ENCODE results near the gene EBF3.

Gene EBF3

GRCh38 chr10:129869596-129870473 is 94.2 kb downstream of the EBF3 start:
- DNase-seq (ENCODE audit: low read depth), result no peak

DNA sequence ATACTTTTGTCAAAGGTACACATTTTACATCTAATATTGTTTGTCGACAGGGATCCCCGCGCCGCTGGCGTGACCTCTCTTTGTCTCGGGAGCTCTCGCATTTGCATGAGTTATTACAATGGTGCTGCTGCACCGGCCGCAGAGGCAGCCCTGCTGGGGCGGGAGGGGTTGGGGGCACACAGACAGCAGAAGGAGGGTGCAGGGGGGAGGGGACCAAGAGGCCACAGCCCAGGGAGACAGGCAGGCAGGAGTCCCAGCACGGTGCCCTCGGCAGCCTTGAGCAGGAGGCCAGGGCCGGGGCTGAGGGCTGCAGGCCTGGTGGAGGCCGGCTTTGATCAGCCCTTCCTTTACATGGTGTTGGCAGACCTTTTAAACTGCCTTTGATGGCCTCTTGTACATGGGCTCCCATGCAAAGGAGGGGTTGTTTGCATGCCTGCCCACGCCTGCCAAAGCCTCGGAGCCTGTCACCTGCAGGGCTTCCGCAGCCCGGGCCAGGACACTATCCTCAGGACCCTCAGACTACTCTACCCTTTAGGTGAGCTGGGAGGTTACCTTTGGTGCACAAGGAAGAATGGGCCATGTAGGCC is 95.5 kb downstream of the EBF3 start:
- no peak for DNase-seq (ENCODE audit: low read depth)

DNA sequence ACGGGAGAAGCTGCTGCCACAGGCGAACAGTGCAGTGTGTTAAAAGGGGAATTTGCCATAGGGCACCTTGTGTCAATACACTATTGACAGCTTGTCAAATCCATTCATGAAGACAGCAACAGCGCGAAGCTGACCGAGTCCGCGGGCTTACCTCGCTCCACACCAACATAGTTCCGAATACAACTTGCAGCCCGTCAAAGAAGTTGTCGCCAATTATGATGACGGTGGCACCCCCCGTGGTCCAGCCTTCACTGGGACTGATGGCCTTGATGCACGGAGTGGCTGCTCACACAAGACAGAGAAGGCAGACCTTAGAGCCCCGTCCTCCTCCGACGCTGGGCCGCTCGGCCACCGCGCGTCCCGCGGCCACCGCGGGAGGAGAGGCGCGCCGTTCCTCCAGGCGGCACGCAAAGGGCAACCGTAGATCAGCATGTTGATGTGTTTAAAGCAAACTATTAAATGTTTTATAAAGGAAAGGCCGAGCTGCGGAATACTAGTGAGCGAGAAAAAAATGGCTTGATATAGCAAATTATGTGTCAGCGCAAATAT is 96.4 kb downstream of the EBF3 start:
- no peak for DNase-seq (ENCODE audit: low read depth)

- DNase-seq (ENCODE audit: low read depth), result no peak
These were observed 97.2 kb downstream of the EBF3 start for GRCh38 chr10:129866894-129867293.

- no peak for DNase-seq (ENCODE audit: low read depth)
These were observed 98.1 kb downstream of the EBF3 start for GRCh38 chr10:129865960-129866359.

DNA sequence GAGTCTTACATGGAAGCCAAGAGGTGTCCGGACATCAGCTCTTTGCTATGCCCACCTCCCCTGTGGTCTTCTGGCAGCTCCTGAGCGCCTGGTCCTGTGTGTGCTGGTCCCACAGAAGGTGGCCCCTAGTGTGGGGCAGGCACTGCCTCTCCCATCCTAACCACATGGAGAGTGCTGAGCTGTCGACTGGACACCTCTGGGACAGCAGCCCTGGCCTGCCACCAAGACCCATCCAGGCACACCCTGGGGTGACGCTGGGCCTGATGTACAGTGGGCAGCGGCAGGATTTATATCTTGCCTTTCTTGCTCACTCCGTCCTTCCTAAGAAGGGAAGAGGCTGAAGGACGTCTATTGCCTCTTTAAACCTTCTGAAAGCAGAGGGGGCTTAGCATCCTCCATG is 98.7 kb downstream of the EBF3 start:
- DNase-seq (ENCODE audit: low read depth), result no peak

- DNase-seq (ENCODE audit: low read depth), result no peak
These were observed 99.4 kb downstream of the EBF3 start for GRCh38 chr10:129864601-129865126.

- DNase-seq (ENCODE audit: low read depth), result no peak
These were observed 100.0 kb downstream of the EBF3 start for GRCh38 chr10:129864082-129864481.

DNA sequence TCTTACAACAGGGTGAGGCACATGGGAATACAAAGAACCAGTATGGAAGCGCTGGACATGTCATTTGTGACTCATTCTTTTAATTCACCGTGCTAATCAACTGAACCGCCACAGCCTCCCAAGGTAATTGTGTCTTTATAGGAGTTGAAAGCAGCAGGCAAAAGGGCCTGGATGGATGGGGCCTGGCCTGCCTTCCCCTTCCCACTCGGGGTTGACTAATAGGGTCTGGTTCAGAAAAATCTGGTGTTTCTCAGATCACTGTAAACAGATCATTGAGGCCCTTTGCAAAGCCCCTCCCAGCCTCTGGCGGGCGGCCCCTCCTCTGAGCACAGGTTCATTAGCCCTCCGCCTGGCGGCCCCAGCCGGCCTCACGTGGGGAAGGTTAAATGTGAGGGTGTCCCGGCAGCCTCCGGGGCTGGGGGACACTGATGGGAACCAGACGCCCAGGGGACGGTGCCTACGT is 100.8 kb downstream of the EBF3 start:
- DNase-seq (ENCODE audit: low read depth), result no peak

DNA sequence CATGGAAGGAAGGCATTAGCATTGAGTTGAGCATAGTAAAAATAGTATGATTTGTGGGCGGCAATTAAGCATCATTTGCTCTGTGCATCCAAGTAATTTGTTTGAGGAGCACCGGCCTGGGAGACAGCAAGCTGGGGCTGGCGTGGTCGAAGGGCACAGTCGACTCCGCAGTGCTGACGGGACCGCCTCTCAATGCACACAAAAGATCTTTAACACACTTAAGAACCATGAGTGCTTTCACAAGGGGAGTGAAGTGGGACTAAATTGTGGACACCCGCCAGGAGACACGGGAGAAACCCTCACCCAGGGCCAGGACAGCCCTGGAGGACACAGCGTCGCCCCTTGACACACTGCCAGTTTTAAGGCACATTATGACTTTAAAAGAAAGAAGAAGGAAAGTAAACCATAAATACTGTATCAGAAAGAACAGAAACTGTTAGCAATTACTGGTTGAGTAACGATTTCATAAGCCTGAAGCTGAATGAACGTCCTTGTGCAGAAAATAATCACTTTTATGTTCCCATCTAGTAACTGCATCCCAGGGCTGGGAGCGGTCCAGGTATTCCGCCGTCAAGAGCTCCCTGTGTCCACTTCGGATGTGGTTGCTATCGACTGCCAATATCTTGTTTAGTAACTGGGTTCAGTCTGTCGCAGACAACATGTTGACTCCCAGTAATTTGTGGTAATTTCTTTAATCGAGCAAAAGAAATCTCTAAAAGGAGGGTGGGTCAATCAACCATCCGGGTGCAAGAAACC is 102.1 kb downstream of the EBF3 start:
- DNase-seq (ENCODE audit: low read depth), result no peak

GRCh38 chr10:129860396-129860795 is 103.7 kb downstream of the EBF3 start:
- no peak for DNase-seq (ENCODE audit: low read depth)

DNA sequence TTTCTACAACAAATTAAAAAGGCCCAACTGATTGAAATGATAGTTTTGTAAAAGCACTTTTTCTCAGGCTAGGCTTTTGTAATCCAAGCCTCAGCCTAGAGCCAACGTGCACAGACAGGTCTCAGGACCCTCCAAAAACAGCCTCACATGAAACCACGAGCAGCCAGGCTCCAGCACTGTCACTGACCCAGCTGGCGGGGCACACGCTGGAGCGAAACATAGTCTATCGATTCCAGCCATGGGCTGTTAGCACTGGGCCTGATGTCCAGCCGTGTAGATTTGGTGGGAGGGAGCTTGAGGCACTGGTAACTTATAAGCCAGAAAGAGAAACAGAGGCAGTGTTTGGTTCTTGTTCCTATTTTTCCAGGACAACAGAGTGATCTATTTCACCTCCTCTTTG is 104.5 kb downstream of the EBF3 start:
- no peak for DNase-seq (ENCODE audit: low read depth)

- DNase-seq (ENCODE audit: low read depth), result no peak
These were observed 106.7 kb downstream of the EBF3 start for GRCh38 chr10:129857242-129857960.

DNA sequence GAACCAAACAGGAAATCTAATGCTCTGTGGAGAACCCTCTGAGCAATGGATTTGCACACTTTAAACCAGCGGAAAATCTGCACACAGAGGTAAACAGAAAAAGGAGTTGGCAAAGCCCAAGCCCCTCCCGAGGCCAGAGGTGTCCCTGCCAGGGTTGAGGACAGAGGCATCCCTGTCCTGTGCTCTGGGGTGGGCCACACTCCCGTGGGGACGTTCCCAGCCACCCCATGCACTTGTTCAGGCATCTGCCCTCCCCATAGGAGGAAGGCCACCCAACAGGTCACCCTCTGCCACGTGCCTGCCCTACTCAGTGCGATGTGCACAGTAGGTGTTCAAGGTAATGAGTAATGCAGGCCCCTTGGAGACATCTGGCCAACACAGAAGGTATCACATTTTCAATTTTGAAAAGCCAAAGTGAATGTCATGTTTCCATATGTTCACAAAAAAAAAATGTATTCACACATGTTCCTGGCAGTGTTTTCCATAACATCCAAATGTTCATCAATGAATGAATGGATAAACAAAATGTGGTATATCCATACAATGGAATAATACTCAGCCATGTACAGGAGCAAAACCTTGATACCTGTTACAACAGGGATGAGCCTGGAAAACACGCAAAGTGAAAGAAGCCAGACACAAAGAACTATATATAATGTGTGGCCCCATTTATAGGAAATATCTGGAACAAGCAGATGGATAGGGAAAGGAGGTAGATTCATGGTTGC is 108.1 kb downstream of the EBF3 start:
- no peak for DNase-seq (ENCODE audit: low read depth)

DNA sequence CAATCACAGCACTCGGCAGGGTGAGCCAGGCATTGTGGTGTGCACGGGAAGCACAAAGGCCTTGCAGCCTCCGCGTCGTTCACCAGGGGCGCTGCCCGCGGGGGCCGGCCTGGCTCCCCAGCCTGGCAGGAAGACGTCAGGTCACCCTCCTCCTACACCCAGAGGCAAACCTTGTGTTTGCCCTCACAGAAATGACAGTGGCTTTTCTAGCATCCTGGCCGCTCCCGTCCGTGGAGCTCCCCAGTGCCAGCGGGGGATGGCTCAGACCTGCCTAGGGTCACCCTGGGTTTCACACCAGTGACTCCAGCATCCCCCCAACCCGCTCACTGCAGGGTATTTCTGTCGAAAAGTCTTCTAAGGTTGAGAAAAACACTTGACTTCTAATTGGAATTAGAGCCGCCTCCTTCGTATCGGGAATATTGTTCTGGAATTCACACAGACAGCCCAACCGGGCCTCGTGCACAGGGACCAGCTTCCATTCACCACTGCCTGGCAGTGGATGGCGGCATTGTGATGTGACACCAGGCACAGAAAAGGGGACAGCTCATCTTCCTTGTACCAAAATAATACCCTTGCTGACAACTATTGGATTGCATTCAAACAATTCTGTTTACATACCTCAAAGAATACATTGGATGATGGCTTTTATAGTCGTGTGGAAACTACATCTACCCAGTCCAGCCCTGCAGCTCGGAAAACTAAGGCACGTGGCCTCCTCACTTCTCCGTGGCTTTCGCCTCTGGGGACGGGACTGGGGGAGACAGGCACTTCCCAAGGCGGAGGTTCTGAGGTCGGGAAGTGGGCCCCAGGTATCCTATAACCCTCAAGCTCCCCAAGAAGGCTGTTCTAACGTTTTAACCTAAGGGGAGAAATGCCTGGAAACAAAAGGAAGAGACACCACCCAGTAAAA is 109.0 kb downstream of the EBF3 start:
- DNase-seq (ENCODE audit: low read depth), result no peak

- no peak for DNase-seq (ENCODE audit: low read depth)
These were observed 109.9 kb downstream of the EBF3 start for GRCh38 chr10:129854158-129854557.

GRCh38 chr10:129853562-129853903 is 110.5 kb downstream of the EBF3 start:
- DNase-seq (ENCODE audit: low read depth), result no peak

- no peak for DNase-seq (ENCODE audit: low read depth)
These were observed 111.1 kb downstream of the EBF3 start for GRCh38 chr10:129852829-129853561.

GRCh38 chr10:129851941-129852640 is 112.0 kb downstream of the EBF3 start:
- DNase-seq (ENCODE audit: low read depth), result no peak
